HG02840 (cell line): ENCODE results near the gene SLC25A30.
"Not testable (repeated sequence)": the region's sequence is repeated elsewhere in the genome, so short reads cannot be mapped to it uniquely, and the experiment has no call there.

Experiments used
- ATAC-seq: cut with Tn5 transposase; IDR thresholded peaks from one replicate; pipeline ENCODE4 v1.9.1; 2021; ENCODE audit warnings: mild to moderate bottlenecking, moderate library complexity, moderate number of reproducible peaks; ENCODE audit not compliant: unreplicated experiment, low FRiP score

SLC25A30 gene

DNA sequence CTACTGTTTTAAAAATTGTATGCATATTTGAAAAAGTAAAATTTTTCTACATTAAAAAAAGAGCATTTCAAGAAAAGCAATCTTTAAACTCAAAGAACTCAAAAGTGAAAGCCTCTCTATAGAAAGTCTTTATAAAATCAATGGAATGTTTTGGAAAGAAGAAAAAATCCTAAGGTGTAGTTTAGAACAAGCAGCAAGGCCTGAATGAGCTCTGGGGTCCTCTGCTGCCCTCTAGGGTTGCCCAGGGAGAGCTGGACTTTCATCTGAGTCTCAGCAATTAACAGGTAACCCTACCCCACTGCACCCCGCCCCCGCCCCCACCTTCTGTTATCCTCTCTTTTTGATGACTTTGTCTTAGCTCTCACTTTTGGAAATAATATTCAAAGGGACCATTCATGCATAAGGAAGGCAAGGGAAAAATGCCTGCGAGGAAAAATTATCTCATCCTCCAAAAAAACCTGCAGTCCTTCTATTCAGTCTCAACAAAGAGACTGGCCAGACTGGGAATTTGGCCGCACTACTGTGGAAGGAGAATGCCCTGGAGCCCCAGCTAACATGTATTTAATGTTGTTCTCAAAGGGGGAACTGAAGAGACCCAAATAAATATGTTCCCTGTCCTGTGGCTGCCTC is 24.1 kb downstream of the SLC25A30 start:
- ATAC-seq: no peak

DNA sequence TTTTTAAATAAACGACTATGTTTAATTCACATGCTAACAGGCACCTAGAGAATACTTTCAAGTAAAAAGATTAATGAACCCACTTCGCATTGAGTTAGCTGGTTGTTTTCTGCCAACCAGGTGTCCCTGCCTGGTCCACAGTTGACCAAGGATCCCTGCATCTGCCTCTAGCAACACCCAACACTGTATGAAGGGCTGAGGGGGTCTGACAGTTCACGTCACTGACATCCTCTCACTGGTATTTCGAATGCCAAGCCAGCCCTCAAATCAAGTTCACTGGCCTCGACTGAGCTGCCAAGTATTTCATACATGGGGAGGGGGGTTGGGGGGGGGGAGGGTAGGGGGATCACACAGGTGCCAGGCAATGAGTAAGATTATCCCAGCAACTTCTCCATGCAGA is 25.4 kb downstream of the SLC25A30 start:
- ATAC-seq: no peak

- ATAC-seq: no peak
Observed at GRCh38 chr13:45391926-45392325, 26.2 kb downstream of the SLC25A30 start.

DNA sequence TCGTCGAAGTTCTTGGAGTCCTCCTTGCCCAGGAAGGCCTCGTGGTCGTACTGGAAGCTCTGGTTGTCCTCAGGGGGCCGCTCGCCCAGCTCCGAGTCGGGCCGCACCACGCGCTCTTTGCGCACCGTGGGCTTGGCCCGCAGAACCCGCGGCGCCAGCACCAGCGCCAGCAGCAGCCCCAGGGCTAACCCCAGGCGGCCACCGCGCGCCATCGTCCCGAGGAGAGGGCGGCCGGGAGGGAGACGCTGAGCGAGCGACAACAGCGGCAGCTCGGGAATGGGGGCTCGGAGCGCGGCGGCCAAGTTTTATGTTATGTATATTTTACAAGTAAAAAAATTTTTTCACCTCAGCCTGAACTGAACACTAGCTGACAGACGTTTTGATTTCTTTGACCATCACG is 27.0 kb downstream of the SLC25A30 start:
- not testable (repeated sequence) for ATAC-seq

DNA sequence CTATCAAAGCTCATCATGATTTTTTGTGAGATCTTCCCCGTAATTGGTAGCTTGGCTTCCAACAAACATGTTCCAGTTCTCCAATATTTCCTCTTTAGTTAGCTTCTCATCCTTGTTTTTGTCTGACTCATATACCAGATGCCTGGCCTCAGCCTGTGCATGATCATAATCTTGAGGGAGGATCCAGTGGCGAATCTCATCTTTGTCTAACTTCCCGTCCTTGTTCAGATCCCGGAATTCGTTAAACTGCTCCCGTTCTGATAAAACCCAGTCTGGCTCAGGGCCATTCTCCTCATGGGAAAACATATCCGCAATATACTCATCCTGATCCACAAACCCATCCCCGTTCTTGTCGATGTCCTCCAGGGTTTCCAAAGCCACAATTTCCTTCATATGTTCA is 27.8 kb downstream of the SLC25A30 start:
- ATAC-seq: not testable (repeated sequence)

DNA sequence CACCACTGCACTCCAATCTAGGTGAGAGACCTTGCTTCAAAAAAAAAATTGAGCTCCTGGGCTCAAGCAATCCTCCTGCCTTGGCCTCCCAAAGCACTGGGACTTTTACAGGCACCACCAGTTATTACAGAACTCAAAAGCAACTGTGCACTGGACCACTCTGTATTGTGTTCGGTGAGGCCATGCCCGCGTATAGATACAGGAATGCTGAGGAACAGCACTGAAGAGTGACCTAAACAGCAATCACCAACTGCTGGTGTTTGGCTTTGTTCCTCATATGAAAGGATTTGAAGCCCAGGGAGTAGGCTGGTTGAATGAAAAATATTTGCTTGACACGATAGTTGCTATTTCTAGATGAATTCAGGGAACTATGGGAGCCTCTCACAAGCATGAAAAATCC is 29.5 kb downstream of the SLC25A30 start:
- ATAC-seq: no peak

GRCh38 chr13:45386892-45387575 is 31.1 kb downstream of the SLC25A30 start:
- not testable (repeated sequence) for ATAC-seq

GRCh38 chr13:45385907-45386553 is 32.1 kb downstream of the SLC25A30 start:
- no peak for ATAC-seq

- no peak for ATAC-seq
Observed at GRCh38 chr13:45385320-45385719, 32.9 kb downstream of the SLC25A30 start.

DNA sequence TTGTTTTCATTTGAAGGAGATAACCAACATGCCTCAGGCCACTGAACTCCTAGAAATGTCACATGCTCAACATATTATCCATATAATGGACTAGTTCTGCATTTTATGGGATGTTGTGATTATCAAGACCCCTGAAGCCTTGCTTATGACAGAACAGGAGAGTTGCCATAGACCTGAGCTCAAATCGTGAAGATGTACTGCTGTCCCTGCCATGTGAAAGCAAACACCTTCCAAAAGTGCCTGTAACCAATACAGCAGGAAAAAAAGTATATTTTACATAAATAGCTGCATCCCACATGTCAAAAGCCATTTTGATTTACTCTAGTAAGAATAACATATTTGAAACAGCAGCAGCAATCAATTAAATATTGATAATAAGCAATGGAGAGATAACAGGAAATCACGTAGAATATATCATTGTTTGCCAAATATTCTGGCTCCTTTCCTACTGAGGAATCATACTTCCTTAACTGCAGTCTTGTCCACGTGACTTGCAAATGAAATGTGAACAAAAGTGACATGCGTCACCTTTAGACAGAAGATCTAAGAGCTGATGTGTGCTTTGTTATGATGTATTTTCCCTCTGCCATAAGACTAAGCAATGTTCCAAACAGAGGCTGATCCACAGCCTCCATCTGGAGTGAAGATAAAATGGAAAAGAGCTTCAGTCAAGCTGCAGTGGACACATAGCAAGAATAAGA is 33.5 kb downstream of the SLC25A30 start:
- no peak for ATAC-seq

- not testable (repeated sequence) for ATAC-seq
Observed at GRCh38 chr13:45382739-45383138, 35.4 kb downstream of the SLC25A30 start.

GRCh38 chr13:45381196-45381595 is 37.0 kb downstream of the SLC25A30 start:
- no peak for ATAC-seq

- not testable (repeated sequence) for ATAC-seq
Observed at GRCh38 chr13:45380708-45381107, 37.5 kb downstream of the SLC25A30 start.

DNA sequence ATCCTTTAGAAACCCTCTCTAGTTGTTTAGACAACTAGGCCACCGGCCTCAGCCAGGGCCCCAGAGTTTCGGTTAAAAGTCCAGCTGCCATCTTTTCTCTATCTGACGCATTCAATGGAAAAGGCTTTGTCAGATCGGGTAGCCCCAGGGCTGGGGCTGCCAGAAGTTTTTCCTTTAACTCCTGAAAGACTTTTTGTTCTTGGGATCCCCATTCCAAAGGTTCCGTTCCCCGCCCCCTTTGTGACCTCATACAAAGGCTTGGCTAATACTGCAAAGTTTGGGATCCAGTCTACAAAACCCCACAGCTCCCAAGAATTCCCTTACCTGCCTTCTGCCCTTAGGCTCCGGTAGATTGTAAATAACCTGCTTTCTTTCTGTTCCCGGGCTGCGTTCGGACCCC is 38.7 kb downstream of the SLC25A30 start:
- not testable (repeated sequence) for ATAC-seq

GRCh38 chr13:45378786-45379185 is 39.4 kb downstream of the SLC25A30 start:
- ATAC-seq: not testable (repeated sequence)

- ATAC-seq: not testable (repeated sequence)
Observed at GRCh38 chr13:45377314-45377713, 40.9 kb downstream of the SLC25A30 start.

- not testable (repeated sequence) for ATAC-seq
Observed at GRCh38 chr13:45376651-45377050, 41.5 kb downstream of the SLC25A30 start.

DNA sequence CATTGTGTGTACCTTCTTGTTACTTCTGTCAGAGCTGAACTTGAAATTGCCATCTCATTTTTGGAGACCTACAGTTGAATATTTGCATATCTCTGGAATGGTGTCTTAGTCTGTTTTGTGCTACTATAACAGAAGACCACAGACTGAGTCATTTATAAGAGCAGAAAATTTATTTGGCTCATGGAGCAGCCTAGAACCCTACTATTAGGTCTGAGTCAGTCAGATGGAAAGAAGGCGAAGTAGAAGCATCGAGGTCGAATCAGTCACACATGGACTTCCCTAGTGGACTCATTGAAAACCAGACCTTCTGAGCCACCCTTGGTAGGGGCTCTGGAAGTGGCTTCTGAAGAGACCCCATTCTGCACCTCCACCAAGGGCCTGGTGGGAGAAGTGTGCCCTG is 43.3 kb downstream of the SLC25A30 start:
- no peak for ATAC-seq

- ATAC-seq: no peak
Observed at GRCh38 chr13:45373162-45373547, 45.0 kb downstream of the SLC25A30 start.

- no peak for ATAC-seq
Observed at GRCh38 chr13:45372189-45373161, 45.7 kb downstream of the SLC25A30 start.
